OCI-LY7 (cell line): ENCODE measurements around the gene NFIA.

Experiments used
- EZH2phosphoT487 ChIP-seq: fragments of 200-600 bp; sonication (generic); IDR thresholded peaks from 2 replicates; pipeline ENCODE4 v1.6.1; 2018; ENCODE audit warnings: low read depth, borderline replicate concordance, mild to moderate bottlenecking, mixed run types, antibody characterized with exemption, low read length, moderate library complexity, mixed read lengths
- TF ChIP-seq, protein P1 (sequence below): fragments of 200-600 bp; sonication (generic); conservative IDR thresholded peaks from 2 replicates; pipeline ENCODE4 v1.5.1; 2014; ENCODE audit warnings: mild to moderate bottlenecking, antibody characterized with exemption, low read length, moderate library complexity, mixed read lengths

DNA sequence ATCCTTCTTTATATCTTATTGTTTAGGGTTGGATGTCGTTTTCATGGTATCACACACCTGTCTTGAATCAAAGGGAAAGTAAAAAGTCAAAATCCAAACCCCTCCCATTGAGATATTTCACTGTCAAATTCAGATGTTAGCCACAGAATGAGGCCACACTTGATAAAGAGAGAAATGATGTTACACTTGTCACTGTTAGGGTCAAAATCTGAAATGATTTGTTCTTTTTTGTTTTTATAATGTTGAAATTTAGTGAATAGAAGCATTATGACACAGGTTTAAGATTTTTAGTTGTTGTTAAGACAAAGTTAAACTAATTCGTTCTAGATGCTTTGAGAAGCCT lies 13.1 kb downstream of the NFIA start:
- TF ChIP-seq, protein P1, sequence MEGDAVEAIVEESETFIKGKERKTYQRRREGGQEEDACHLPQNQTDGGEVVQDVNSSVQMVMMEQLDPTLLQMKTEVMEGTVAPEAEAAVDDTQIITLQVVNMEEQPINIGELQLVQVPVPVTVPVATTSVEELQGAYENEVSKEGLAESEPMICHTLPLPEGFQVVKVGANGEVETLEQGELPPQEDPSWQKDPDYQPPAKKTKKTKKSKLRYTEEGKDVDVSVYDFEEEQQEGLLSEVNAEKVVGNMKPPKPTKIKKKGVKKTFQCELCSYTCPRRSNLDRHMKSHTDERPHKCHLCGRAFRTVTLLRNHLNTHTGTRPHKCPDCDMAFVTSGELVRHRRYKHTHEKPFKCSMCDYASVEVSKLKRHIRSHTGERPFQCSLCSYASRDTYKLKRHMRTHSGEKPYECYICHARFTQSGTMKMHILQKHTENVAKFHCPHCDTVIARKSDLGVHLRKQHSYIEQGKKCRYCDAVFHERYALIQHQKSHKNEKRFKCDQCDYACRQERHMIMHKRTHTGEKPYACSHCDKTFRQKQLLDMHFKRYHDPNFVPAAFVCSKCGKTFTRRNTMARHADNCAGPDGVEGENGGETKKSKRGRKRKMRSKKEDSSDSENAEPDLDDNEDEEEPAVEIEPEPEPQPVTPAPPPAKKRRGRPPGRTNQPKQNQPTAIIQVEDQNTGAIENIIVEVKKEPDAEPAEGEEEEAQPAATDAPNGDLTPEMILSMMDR = no peak
- TF ChIP-seq EZH2phosphoT487 = no peak
